HEK293 (cell line): ENCODE measurements around the gene RNF217.

Source experiments
- CTCF ChIA-PET: fragments of 350-600 bp; formaldehyde crosslinking; extraction: SDS; loops from one replicate; lab custom pipeline; 2021; ENCODE audit warnings: antibody characterized with exemption; lab: Yijun Ruan, JAX
- POLR2A ChIA-PET: fragments of 300-600 bp; formaldehyde crosslinking; extraction: SDS; loops from one replicate; lab custom pipeline; 2020; ENCODE audit warnings: antibody characterized with exemption, inconsistent platforms; lab: Yijun Ruan, JAX
- H3K27ac ChIP-seq: fragments of 200-500 bp; sonication (Bioruptor generic); 2 replicates; pipeline ENCODE4 v1.5.1; 2014; ENCODE audit warnings: low read depth, low read length, control low read depth, inconsistent platforms; ENCODE audit errors: extremely low read depth
- H3K36me3 ChIP-seq, 2 experiments: fragments of 200-500 bp in 1 of 2; sonication (Bioruptor generic) in 1 of 2; 1 replicate in 1 of 2; 2 replicates in 1 of 2; pipeline ENCODE4 v1.5.1; 2014 to 2017; ENCODE audit warnings: inconsistent platforms in 2 of 2, low read length in 2 of 2; ENCODE audit not compliant: control insufficient read depth in 2 of 2, insufficient read depth in 1 of 2
- H3K4me1 ChIP-seq: fragments of 200-500 bp; sonication (Bioruptor generic); 2 replicates; pipeline ENCODE4 v1.5.1; 2014; ENCODE audit warnings: mild to moderate bottlenecking, low read length, inconsistent platforms; ENCODE audit not compliant: control insufficient read depth, insufficient read depth
- H3K4me3 ChIP-seq: 2 replicates; pipeline ENCODE4 v1.5.1; 2011; ENCODE audit warnings: low read depth, mild to moderate bottlenecking, control low read depth, low read length, moderate library complexity
- H3K9me3 ChIP-seq: fragments of 200-500 bp; sonication (Bioruptor generic); 2 replicates; pipeline ENCODE4 v1.5.1; 2014; ENCODE audit warnings: low read depth, low read length, inconsistent platforms; ENCODE audit not compliant: control insufficient read depth, insufficient read depth
- BCL6B ChIP-seq: fragments of 450-650 bp; formaldehyde crosslinking; IDR thresholded peaks from 2 replicates; pipeline ENCODE4 v1.5.1; 2017; ENCODE audit warnings: missing biosample characterization, missing genetic modification characterization
- HOXA7 ChIP-seq: sonication (generic); formaldehyde crosslinking; IDR thresholded peaks from 2 replicates; pipeline ENCODE4 v1.8.1; 2022; ENCODE audit warnings: missing genetic modification reagents, borderline replicate concordance
- KLF1 ChIP-seq: fragments of 450-650 bp; formaldehyde crosslinking; IDR thresholded peaks from 2 replicates; pipeline ENCODE4 v1.5.1; 2016; ENCODE audit warnings: missing biosample characterization, missing genetic modification characterization
- KLF7 ChIP-seq: fragments of 450-650 bp; formaldehyde crosslinking; IDR thresholded peaks from 2 replicates; pipeline ENCODE4 v1.5.1; 2016; ENCODE audit warnings: missing biosample characterization, missing genetic modification characterization, borderline replicate concordance
- MEIS1 ChIP-seq: sonication (generic); formaldehyde crosslinking; IDR thresholded peaks from 2 replicates; pipeline ENCODE4 v1.8.1; 2022; ENCODE audit warnings: missing genetic modification reagents, mild to moderate bottlenecking, borderline replicate concordance
- RBAK ChIP-seq: fragments of 450-650 bp; formaldehyde crosslinking; IDR thresholded peaks from 2 replicates; pipeline ENCODE4 v1.5.1; 2016; ENCODE audit warnings: missing biosample characterization, missing genetic modification characterization
- SCRT1 ChIP-seq: fragments of 450-650 bp; formaldehyde crosslinking; IDR thresholded peaks from 2 replicates; pipeline ENCODE4 v1.5.1; 2016; ENCODE audit warnings: missing biosample characterization, missing genetic modification characterization, borderline replicate concordance
- SP2 ChIP-seq: fragments of 450-650 bp; formaldehyde crosslinking; IDR thresholded peaks from 2 replicates; pipeline ENCODE4 v1.5.1; 2016; ENCODE audit warnings: missing biosample characterization, missing genetic modification characterization
- SP7 ChIP-seq: fragments of 450-650 bp; formaldehyde crosslinking; IDR thresholded peaks from 2 replicates; pipeline ENCODE4 v1.5.1; 2016; ENCODE audit warnings: missing biosample characterization, missing genetic modification characterization
- ZBTB49 ChIP-seq: fragments of 450-650 bp; formaldehyde crosslinking; IDR thresholded peaks from 2 replicates; pipeline ENCODE4 v1.5.1; 2016; ENCODE audit warnings: missing biosample characterization, missing genetic modification characterization, low read depth
- ZBTB7A ChIP-seq: fragments of 450-650 bp; formaldehyde crosslinking; IDR thresholded peaks from 2 replicates; pipeline ENCODE4 v1.5.1; 2016; ENCODE audit warnings: low read depth, missing biosample characterization, missing genetic modification characterization
- ZEB2 ChIP-seq: fragments of 450-650 bp; formaldehyde crosslinking; IDR thresholded peaks from 2 replicates; pipeline ENCODE4 v1.5.1; 2016; ENCODE audit warnings: missing biosample characterization, missing genetic modification characterization
- ZFP3 ChIP-seq: fragments of 450-650 bp; formaldehyde crosslinking; IDR thresholded peaks from 2 replicates; pipeline ENCODE4 v1.5.1; 2016; ENCODE audit warnings: low read depth, missing biosample characterization, missing genetic modification characterization
- ZFP37 ChIP-seq: fragments of 450-650 bp; formaldehyde crosslinking; IDR thresholded peaks from 2 replicates; pipeline ENCODE4 v1.5.1; 2016; ENCODE audit warnings: missing biosample characterization, missing genetic modification characterization
- ZFP69B ChIP-seq: fragments of 450-650 bp; formaldehyde crosslinking; IDR thresholded peaks from 2 replicates; pipeline ENCODE4 v1.5.1; 2016; ENCODE audit warnings: missing biosample characterization, missing genetic modification characterization
- ZNF10 ChIP-seq: fragments of 450-650 bp; formaldehyde crosslinking; IDR thresholded peaks from 2 replicates; pipeline ENCODE4 v1.5.1; 2017; ENCODE audit warnings: missing biosample characterization, missing genetic modification characterization
- ZNF202 ChIP-seq: fragments of 450-650 bp; formaldehyde crosslinking; IDR thresholded peaks from 2 replicates; pipeline ENCODE4 v1.5.1; 2016; ENCODE audit warnings: missing biosample characterization, missing genetic modification characterization, borderline replicate concordance
- ZNF211 ChIP-seq: fragments of 450-650 bp; formaldehyde crosslinking; IDR thresholded peaks from 2 replicates; pipeline ENCODE4 v1.5.1; 2016; ENCODE audit warnings: low read depth, missing biosample characterization, missing genetic modification characterization
- ZNF311 ChIP-seq: fragments of 450-650 bp; formaldehyde crosslinking; IDR thresholded peaks from 2 replicates; pipeline ENCODE4 v1.5.1; 2017; ENCODE audit warnings: missing biosample characterization, missing genetic modification characterization, borderline replicate concordance
- ZNF423 ChIP-seq: fragments of 450-650 bp; formaldehyde crosslinking; IDR thresholded peaks from 2 replicates; pipeline ENCODE4 v1.5.1; 2016; ENCODE audit warnings: missing biosample characterization, missing genetic modification characterization
- ZNF501 ChIP-seq: fragments of 450-650 bp; formaldehyde crosslinking; IDR thresholded peaks from 2 replicates; pipeline ENCODE4 v1.5.1; 2016; ENCODE audit warnings: missing biosample characterization, missing genetic modification characterization
- ZNF600 ChIP-seq: fragments of 450-650 bp; formaldehyde crosslinking; IDR thresholded peaks from 2 replicates; pipeline ENCODE4 v1.5.1; 2016; ENCODE audit warnings: missing biosample characterization, missing genetic modification characterization
- ZNF610 ChIP-seq: fragments of 450-650 bp; formaldehyde crosslinking; IDR thresholded peaks from 2 replicates; pipeline ENCODE4 v1.5.1; 2016; ENCODE audit warnings: missing biosample characterization, missing genetic modification characterization, borderline replicate concordance
- ZSCAN5A ChIP-seq: fragments of 450-650 bp; formaldehyde crosslinking; IDR thresholded peaks from 2 replicates; pipeline ENCODE4 v1.5.1; 2016; ENCODE audit warnings: missing biosample characterization, missing genetic modification characterization
- ZXDB ChIP-seq: fragments of 450-650 bp; formaldehyde crosslinking; IDR thresholded peaks from 2 replicates; pipeline ENCODE4 v1.5.1; 2016; ENCODE audit warnings: missing biosample characterization, missing genetic modification characterization

Gene RNF217

GRCh38 chr6:125041740-125042459, 79.7 kb downstream of the RNF217 start:
- Histone ChIP-seq H3K36me3 (no peaks in the 10 kb centered on the region), H3K4me1 (peaks cover 31% of the 10 kb centered on the region), H3K9me3 (no peaks in the 10 kb centered on the region), H3K27ac (no peak overlapping the region), H3K4me3 (no peak overlapping the region)
- POLR2A ChIA-PET = no interaction called here
- CTCF ChIA-PET = interaction anchor here (0.8 kb wide), 1 partner anchor 72 kb away, joined by 4 read pairs; no protein-coding TSS in a partner anchor
- TF ChIP-seq ZNF211 (no peak), ZFP3 (tag by site-specific recombination) (no peak), ZBTB49 (tag by site-specific recombination) (no peak), BCL6B (tag by site-specific recombination) (0 out of 2 replicates have a peak, but pooled peaks have one; percentile 6), SP7 (peak; percentile 57; the same call in 1 of the 2 replicates), MEIS1 (CRISPR knock-in tag) (no peak), ZNF600 (peak; percentile 47; the same call in 1 of the 2 replicates), KLF7 (tag by site-specific recombination) (no peak), ZFP37 (no peak), ZXDB (no peak), ZNF311 (tag by site-specific recombination) (no peak), ZSCAN5A (tag by site-specific recombination) (no peak), SP2 (tag by site-specific recombination) (no peak), ZNF10 (tag by site-specific recombination) (no peak), ZFP69B (tag by site-specific recombination) (no peak), KLF1 (tag by site-specific recombination) (no peak), RBAK (tag by site-specific recombination) (no peak), ZNF501 (tag by site-specific recombination) (no peak)

DNA sequence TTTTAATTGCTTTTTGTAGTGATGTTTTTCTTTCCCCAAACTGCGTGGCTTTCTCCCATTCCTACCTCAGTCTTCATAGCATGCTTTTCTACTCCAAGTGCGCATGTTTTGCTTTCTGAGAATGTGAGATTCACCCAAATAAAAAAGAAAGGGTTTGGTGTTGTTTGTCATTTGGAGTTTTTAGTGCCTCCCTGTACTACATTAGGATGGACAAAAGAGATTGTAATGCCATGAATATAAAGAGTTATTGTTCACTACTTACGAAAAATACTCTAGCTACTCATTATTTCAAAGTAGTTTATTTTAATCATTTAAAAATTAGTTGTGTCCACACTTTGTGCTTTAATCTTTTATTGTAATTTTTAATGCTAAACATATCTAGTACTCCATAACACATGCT, 81.8 kb downstream of the RNF217 start:
- TF ChIP-seq ZNF202 (tag by site-specific recombination) (no peak), ZEB2 (tag by site-specific recombination) (no peak), SCRT1 (tag by site-specific recombination) (no peak), ZBTB7A (tag by site-specific recombination) (no peak), ZNF423 (tag by site-specific recombination) (no peak), HOXA7 (CRISPR knock-in tag) (no peak), ZNF610 (tag by site-specific recombination) (no peak)
- Histone ChIP-seq H3K4me3 (no peak overlapping the region), H3K36me3 (no peaks in the 10 kb centered on the region), H3K27ac (no peak overlapping the region), H3K9me3 (no peaks in the 10 kb centered on the region), H3K4me1 (peaks cover 31% of the 10 kb centered on the region)
- ChIA-PET POLR2A (no interaction called here), CTCF (interaction anchor here (0.7 to 0.8 kb wide), 2 partner anchors 148 to 674 kb away, joined by 4 read pairs; no protein-coding TSS in a partner anchor)
